NCI-H226 (cell line): ENCODE data around the gene VPS26A.
A peak's percentile ranks its signal among the peaks of the same experiment; 100 is the strongest.
"Not testable (repeated sequence)": the region's sequence is repeated elsewhere in the genome, so short reads cannot be mapped to it uniquely, and the experiment has no call there.

Experiments used
- DNase-seq: peaks from one replicate; pipeline ENCODE4 v3.0.0-alpha.2; 2015

Gene VPS26A

DNA sequence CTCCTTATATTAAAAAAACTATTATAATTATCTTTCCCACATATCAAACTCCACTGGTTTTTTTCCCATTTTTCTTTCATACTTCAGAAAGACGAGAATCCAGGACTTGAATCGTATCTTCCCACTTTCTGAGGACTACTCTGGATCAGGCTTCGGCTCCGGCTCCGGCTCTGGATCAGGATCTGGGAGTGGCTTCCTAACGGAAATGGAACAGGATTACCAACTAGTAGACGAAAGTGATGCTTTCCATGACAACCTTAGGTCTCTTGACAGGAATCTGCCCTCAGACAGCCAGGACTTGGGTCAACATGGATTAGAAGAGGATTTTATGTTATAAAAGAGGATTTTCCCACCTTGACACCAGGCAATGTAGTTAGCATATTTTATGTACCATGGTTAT is 20.2 kb upstream of the VPS26A start:
- DNase-seq, result no peak

DNA sequence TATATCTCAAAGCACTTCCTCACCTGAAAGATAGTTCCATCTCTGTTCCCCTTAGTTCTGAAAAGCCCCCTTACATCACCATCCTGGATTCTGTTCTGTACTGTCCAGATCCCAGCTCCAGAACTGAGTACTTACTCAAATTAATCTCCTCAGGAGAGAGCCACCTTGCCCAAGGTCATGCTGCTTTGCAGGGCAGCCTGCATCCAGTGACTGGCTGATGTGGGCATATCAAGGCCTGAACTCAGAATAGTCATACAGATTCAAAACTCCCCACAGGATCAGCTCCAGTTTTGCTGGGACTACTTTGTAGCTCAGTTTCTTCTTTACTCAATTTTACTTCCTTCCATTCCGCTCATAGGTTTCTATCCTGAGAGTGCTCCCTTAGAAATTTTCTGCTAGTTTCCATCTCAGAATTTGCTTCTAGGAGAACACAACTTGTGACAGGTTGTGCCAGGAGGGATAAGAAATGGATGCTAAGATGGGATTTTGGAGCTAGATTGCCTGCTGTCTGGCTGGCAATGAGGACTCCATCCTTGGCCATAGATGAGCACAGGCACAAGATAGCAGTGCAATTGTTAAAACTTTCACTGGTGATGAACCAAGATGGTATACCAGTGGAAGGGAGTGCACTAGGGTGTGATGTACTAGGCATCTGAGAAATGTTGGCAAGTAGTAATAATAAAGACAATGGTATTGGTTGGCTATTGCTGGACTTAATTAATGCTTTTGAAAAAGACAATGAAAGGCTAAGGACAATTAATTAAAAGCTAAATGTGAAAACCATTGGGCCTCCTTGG is 18.8 kb upstream of the VPS26A start:
- DNase-seq, result no peak

- DNase-seq, result no peak
These were observed 16.8 kb upstream of the VPS26A start for GRCh38 chr10:69107176-69107490.

- DNase-seq, result no peak
These were observed 16.3 kb upstream of the VPS26A start for GRCh38 chr10:69107699-69108098.

GRCh38 chr10:69119896-69120295 is 4.1 kb upstream of the VPS26A start:
- DNase-seq, result peak; percentile 18

DNA sequence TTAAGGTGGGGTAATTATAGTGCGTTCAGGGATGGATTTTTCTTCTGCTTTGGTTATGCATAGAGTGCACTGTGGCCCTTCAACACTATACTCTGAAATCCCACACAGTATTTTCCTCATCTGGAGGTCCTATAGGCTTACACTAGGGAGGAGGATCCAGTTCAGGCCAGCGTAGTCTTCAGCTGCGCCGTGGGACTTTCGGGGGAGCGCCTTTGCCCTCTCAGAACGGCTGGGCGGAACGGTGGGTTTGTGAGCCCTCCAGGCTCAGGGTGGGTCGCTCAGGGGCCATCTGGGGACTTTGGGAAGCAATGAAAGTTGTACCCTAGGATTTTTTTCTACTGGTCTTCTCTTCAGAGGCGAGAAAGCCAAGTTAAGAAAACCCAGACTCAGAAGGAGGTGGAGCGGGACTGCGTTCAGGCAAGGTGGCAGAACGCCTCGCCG is 652 bp upstream of the VPS26A start:
- DNase-seq, result peak; percentile 58

- peak; percentile 50 for DNase-seq
These were observed 738 bp downstream of the VPS26A start for GRCh38 chr10:69124563-69125268.

GRCh38 chr10:69125554-69125953 is 1.6 kb downstream of the VPS26A start:
- DNase-seq, result no peak

DNA sequence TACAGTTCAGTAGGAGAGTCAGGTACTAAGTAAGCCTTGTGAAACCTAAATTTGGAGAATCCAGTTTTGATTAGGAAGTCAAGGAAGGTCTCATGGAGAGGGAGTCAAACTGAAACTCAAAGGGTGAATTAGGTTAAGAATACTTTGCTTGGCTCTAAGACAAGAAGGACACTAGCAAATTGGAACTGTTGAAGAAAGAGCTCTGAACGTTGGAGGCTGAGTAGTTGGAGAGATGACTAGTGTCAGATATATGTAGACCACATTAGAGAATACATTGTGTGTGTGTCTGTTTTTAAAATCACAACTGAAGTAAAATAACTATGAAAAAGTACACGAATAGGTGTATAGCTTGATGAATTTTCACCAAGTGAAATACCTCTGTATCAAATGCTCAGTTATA is 6.3 kb downstream of the VPS26A start:
- DNase-seq, result no peak

DNA sequence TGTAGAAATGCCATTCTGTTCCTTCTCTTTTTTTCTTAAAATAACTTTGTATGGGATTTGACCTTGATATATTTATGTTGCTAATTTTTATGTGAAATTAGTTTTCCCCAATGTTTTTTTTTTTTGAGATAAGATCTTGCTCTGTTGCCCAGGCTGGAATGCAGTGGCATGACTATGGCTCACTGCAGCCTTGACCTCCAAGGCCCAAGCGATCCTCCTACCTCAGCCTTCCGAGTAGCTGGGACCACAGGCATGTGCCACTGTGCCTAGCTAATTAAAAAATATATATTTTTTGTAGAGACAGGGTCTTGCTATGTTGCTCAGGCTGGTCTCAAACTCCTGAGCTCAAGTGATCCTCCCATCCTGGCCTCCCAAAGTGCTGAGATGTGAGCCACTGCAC is 16.0 kb downstream of the VPS26A start:
- DNase-seq, result no peak

DNA sequence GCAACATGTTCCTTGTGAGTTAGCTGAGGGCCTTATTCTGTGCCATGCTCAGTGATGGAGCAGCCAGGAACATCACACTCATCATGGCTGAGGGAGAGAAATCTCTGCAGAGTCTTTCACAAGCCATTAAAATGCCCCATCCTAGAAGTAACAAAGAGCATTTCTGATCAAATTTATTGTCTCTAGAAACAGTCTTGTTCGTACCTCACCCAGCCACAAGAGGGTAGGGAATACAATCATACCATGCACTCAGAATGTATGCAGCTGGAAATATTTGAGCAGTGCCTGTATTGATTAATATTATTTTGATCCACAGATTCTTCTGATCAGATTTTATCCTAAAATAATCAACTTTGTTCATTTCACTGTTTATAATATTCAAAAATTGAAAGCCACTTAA is 17.3 kb downstream of the VPS26A start:
- no peak for DNase-seq

DNA sequence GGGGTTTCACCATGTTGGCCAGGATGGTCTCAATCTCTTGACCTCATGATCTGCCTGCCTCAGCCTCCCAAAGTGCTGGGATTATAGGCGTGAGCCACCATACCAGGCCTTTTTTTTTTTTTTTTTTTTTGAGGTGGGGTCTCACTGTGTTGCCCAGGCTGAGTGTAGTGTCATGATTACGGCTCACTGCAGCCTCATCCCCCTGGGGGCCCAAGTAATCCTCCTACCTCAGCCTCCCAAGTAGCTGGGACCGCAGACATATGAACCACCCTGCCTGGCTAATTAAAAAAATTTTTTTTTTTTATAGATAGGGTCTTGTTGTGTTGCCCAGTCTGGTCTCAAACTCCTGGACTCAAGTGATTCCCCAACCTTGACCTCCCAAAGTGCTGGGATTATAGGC is 18.1 kb downstream of the VPS26A start:
- DNase-seq, result not testable (repeated sequence)

- no peak for DNase-seq
These were observed 19.0 kb downstream of the VPS26A start for GRCh38 chr10:69142983-69143382.

DNA sequence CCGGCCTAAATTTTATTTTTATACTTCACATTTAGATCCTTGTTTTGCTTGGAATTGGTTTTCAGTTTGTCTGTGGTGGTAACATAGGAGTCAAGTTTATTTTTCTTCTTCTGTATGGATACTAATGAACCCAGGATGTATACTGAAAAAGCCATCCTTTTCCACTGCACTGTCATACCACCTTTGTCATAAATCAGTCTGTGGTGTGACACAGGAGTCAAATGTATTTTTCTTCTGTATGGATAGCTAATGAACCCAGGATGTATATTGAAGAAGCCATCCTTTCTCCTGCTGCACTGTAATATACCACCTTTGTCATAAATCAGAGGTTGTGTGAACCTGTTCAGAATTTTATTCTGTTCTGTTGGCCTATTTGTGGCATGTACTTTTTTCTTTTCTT is 21.4 kb downstream of the VPS26A start:
- no peak for DNase-seq

GRCh38 chr10:69145864-69146263 is 21.9 kb downstream of the VPS26A start:
- DNase-seq, result no peak

- DNase-seq, result no peak
These were observed 22.8 kb downstream of the VPS26A start for GRCh38 chr10:69146759-69147158.

- DNase-seq, result no peak
These were observed 28.0 kb downstream of the VPS26A start for GRCh38 chr10:69151984-69152383.

DNA sequence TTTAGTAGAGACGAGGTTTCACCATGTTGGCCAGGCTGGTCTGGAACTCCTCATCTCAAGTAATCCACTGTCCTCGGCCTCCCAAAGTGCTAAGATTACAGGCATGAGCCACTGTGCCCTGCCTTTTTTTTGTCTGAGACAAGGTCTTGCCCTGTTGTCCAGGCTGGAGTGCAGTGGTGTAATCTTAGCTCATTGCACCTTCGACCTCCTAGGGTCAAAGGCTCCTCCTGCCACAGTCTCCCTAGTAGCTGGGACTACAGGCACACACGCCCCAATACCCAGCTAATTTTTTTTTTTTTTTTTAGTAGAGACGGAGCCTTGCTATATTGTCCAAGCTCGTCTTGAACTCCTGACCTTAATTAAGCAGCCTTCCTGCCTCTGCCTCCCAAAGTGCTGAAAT is 29.2 kb downstream of the VPS26A start:
- DNase-seq, result no peak

- peak; percentile 1 for DNase-seq
These were observed 36.8 kb downstream of the VPS26A start for GRCh38 chr10:69160809-69161241.

- no peak for DNase-seq
These were observed 44.5 kb downstream of the VPS26A start for GRCh38 chr10:69168493-69168892.

- DNase-seq, result no peak
These were observed 48.4 kb downstream of the VPS26A start for GRCh38 chr10:69172241-69172982.

- DNase-seq, result not testable (repeated sequence)
These were observed 51.3 kb downstream of the VPS26A start for GRCh38 chr10:69175326-69175725.

DNA sequence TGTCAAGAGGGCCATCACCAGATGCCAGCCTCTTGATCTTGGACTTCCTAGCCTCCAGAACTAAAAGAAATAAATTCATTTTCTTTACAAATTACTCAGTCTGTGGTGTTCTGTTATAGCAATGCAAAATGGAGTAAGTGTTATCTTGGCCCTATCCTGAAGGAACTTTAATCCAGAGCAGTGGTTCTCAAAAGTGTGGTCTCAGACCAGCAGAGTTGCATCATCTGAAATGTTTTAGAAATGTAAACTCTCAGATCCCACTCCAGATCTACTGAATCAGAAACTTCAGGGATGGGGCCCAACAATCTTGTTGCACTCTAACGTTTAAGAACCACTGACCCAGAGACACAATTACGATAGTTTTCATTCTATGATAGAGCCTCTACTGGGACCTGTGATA is 52.8 kb downstream of the VPS26A start:
- DNase-seq, result no peak
